Body of pancreas (tissue), 4 donors: ENCODE results near the gene ZC3H7A.

Experiments used
- POLR2A ChIP-seq, 3 donors: fragments of 450-650 bp; IDR thresholded peaks; one replicate each; pipeline ENCODE4 v1.6.1; 2016; ENCODE audit warnings: antibody characterized with exemption in 3 of 3, mild to moderate bottlenecking in 2 of 3
- TF ChIP-seq, protein P1 (sequence below), 7 experiments: fragments of 450-650 bp in 4 of 7; fragments of 200-600 bp in 3 of 7; sonication (generic) in 3 of 7; IDR thresholded peaks; one replicate each; pipeline ENCODE4 v1.5.1; 2016 to 2019; ENCODE audit warnings: antibody characterized with exemption in 7 of 7

DNA sequence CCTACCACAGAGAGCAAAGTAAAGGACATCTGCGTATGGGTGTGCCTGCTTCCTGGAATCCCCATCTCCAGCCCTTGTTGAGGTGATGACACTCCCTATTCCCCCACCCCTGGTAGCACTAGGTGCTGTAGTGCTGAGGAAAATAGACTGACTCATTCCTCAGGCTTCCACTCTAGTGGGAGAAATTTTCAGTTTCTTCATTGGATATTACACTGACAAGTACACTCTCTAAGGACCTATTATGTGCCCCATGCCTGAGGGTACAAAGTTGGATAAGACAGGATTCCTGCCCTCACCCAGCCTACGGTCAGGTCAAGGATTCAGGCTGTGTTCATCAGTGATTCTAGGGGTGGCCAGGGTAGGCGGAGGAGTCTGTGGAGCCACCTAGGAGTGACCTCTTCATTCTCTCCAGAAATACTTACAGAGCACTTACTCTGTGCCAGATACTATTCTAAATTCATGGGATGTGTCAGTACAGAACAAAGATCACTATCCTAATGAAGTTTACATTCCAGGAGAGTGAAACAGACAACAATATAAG lies 4.5 kb upstream of the ZC3H7A start:
- TF ChIP-seq, protein P1, sequence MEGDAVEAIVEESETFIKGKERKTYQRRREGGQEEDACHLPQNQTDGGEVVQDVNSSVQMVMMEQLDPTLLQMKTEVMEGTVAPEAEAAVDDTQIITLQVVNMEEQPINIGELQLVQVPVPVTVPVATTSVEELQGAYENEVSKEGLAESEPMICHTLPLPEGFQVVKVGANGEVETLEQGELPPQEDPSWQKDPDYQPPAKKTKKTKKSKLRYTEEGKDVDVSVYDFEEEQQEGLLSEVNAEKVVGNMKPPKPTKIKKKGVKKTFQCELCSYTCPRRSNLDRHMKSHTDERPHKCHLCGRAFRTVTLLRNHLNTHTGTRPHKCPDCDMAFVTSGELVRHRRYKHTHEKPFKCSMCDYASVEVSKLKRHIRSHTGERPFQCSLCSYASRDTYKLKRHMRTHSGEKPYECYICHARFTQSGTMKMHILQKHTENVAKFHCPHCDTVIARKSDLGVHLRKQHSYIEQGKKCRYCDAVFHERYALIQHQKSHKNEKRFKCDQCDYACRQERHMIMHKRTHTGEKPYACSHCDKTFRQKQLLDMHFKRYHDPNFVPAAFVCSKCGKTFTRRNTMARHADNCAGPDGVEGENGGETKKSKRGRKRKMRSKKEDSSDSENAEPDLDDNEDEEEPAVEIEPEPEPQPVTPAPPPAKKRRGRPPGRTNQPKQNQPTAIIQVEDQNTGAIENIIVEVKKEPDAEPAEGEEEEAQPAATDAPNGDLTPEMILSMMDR (IDR thresholded peaks at IDR 0.05) = no peak
- no peak for TF ChIP-seq POLR2A (IDR thresholded peaks at IDR 0.05)
